ENCODE data around the gene ISM2. TPM values are rescaled to one million over a fixed set of nuclear protein-coding genes. Genes with fewer than 3 reads are reported as not detected.

Gene ISM2
- total and polyA plus RNA-seq, 9 of the 15 experiments (the other 6 are each of a cell fraction or from before 2014, with no cell fraction given): 0.08 to 0.11 TPM; not detected in 7

DNA sequence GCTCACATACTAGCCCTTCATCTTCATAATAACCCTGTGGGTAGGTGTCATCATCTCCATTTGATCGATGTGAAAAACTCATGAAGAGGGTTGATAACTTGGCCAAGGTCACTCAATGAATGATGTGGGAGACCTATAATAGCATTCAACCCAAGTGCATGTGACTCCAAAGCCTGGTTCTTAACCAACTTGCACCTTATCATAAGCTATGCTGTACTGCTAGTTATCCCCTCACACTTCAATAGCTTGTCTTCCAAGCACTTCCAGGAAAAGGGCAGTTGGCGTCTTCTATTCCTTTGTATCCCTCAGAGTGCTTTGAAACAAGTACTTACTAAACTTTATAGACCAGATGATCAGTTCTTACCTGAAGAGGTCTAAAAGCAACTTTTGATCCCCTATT, 56.4 kb downstream of the ISM2 start (continued):
- TF ChIP-seq, protein P1, sequence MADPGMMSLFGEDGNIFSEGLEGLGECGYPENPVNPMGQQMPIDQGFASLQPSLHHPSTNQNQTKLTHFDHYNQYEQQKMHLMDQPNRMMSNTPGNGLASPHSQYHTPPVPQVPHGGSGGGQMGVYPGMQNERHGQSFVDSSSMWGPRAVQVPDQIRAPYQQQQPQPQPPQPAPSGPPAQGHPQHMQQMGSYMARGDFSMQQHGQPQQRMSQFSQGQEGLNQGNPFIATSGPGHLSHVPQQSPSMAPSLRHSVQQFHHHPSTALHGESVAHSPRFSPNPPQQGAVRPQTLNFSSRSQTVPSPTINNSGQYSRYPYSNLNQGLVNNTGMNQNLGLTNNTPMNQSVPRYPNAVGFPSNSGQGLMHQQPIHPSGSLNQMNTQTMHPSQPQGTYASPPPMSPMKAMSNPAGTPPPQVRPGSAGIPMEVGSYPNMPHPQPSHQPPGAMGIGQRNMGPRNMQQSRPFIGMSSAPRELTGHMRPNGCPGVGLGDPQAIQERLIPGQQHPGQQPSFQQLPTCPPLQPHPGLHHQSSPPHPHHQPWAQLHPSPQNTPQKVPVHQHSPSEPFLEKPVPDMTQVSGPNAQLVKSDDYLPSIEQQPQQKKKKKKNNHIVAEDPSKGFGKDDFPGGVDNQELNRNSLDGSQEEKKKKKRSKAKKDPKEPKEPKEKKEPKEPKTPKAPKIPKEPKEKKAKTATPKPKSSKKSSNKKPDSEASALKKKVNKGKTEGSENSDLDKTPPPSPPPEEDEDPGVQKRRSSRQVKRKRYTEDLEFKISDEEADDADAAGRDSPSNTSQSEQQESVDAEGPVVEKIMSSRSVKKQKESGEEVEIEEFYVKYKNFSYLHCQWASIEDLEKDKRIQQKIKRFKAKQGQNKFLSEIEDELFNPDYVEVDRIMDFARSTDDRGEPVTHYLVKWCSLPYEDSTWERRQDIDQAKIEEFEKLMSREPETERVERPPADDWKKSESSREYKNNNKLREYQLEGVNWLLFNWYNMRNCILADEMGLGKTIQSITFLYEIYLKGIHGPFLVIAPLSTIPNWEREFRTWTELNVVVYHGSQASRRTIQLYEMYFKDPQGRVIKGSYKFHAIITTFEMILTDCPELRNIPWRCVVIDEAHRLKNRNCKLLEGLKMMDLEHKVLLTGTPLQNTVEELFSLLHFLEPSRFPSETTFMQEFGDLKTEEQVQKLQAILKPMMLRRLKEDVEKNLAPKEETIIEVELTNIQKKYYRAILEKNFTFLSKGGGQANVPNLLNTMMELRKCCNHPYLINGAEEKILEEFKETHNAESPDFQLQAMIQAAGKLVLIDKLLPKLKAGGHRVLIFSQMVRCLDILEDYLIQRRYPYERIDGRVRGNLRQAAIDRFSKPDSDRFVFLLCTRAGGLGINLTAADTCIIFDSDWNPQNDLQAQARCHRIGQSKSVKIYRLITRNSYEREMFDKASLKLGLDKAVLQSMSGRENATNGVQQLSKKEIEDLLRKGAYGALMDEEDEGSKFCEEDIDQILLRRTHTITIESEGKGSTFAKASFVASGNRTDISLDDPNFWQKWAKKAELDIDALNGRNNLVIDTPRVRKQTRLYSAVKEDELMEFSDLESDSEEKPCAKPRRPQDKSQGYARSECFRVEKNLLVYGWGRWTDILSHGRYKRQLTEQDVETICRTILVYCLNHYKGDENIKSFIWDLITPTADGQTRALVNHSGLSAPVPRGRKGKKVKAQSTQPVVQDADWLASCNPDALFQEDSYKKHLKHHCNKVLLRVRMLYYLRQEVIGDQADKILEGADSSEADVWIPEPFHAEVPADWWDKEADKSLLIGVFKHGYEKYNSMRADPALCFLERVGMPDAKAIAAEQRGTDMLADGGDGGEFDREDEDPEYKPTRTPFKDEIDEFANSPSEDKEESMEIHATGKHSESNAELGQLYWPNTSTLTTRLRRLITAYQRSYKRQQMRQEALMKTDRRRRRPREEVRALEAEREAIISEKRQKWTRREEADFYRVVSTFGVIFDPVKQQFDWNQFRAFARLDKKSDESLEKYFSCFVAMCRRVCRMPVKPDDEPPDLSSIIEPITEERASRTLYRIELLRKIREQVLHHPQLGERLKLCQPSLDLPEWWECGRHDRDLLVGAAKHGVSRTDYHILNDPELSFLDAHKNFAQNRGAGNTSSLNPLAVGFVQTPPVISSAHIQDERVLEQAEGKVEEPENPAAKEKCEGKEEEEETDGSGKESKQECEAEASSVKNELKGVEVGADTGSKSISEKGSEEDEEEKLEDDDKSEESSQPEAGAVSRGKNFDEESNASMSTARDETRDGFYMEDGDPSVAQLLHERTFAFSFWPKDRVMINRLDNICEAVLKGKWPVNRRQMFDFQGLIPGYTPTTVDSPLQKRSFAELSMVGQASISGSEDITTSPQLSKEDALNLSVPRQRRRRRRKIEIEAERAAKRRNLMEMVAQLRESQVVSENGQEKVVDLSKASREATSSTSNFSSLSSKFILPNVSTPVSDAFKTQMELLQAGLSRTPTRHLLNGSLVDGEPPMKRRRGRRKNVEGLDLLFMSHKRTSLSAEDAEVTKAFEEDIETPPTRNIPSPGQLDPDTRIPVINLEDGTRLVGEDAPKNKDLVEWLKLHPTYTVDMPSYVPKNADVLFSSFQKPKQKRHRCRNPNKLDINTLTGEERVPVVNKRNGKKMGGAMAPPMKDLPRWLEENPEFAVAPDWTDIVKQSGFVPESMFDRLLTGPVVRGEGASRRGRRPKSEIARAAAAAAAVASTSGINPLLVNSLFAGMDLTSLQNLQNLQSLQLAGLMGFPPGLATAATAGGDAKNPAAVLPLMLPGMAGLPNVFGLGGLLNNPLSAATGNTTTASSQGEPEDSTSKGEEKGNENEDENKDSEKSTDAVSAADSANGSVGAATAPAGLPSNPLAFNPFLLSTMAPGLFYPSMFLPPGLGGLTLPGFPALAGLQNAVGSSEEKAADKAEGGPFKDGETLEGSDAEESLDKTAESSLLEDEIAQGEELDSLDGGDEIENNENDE (IDR thresholded peaks at IDR 0.05; ENCODE audit: low read depth, low read length): no peak
- no peak for TF ChIP-seq SRSF3 (IDR thresholded peaks at IDR 0.05; ENCODE audit: insufficient read depth, low read length)
